Coronary artery (tissue), 2 donors: ENCODE measurements around the gene CBR1.

Experiments
- DNase-seq: peaks from one replicate; pipeline ENCODE4 v3.0.0-alpha.2; 2017; ENCODE audit warnings: low spot score
- H3K27ac ChIP-seq, 2 donors: fragments of 200-600 bp; sonication (generic); one replicate each; pipeline ENCODE4 v1.5.1; 2016 to 2019
- H3K4me3 ChIP-seq: fragments of 200-600 bp; sonication (generic); 2 replicates; pipeline ENCODE4 v1.5.1; 2016; ENCODE audit warnings: mild to moderate bottlenecking, moderate library complexity
- TF ChIP-seq, protein P1 (sequence below): fragments of 200-600 bp; sonication (generic); IDR thresholded peaks from one replicate; pipeline ENCODE4 v1.5.1; 2019; ENCODE audit warnings: antibody characterized with exemption

Gene CBR1

DNA sequence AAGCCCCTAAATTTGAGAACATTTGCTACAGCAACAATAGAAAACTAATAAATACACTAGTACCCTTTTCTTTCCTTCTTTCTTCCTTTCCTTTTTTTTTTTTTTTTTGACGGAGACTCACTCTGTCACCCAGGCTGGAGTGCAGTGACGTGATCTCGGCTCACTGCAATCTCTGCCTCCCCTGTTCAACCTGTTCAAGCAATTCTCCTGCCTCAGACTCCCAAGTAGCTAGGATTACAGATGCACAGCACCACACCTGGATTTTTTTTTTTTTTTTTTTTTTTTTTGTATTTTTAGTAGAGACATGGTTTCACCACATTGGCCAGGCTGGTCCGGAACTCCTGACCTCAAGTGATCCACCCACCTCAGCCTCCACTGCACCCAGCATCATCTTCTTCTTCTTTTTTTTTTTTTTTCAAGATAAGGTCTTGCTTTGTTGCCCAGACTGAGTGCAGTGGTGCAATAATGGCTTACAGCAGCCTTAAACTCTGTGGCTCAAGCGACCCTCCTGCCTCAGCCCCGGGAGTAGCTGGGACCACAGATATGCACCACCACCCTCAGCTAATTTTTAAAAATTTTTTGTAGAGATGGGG lies 45.4 kb downstream of the CBR1 start:
- H3K4me3 ChIP-seq = no peak overlapping the region
- TF ChIP-seq, protein P1, sequence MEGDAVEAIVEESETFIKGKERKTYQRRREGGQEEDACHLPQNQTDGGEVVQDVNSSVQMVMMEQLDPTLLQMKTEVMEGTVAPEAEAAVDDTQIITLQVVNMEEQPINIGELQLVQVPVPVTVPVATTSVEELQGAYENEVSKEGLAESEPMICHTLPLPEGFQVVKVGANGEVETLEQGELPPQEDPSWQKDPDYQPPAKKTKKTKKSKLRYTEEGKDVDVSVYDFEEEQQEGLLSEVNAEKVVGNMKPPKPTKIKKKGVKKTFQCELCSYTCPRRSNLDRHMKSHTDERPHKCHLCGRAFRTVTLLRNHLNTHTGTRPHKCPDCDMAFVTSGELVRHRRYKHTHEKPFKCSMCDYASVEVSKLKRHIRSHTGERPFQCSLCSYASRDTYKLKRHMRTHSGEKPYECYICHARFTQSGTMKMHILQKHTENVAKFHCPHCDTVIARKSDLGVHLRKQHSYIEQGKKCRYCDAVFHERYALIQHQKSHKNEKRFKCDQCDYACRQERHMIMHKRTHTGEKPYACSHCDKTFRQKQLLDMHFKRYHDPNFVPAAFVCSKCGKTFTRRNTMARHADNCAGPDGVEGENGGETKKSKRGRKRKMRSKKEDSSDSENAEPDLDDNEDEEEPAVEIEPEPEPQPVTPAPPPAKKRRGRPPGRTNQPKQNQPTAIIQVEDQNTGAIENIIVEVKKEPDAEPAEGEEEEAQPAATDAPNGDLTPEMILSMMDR = no peak
- no peak for DNase-seq
- H3K27ac ChIP-seq = no peak overlapping the region

DNA sequence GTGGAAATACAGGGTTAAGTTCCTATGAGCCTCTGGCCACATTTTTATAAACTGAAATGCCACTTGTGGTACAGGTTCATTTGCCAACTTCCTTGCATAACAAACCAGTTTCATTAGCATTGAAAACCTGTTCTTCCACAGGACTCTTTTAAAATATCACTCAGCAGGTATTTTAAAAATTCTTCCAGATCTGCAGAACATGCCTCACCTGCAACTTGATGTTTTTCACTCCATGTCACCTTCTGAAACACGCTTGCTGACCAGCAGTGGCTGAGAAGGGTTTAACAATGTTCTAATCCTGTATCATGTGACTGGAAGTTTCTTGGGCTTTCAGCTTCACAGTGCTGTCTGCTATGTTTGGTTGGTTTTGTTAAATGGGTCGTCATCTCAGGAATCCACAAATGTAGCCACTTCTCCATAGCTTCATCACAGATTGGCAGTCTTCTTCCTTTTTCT lies 47.5 kb downstream of the CBR1 start:
- DNase-seq = no peak
- Histone ChIP-seq H3K27ac (no peak overlapping the region), H3K4me3 (no peak overlapping the region)
- TF ChIP-seq, protein P1 = no peak

DNA sequence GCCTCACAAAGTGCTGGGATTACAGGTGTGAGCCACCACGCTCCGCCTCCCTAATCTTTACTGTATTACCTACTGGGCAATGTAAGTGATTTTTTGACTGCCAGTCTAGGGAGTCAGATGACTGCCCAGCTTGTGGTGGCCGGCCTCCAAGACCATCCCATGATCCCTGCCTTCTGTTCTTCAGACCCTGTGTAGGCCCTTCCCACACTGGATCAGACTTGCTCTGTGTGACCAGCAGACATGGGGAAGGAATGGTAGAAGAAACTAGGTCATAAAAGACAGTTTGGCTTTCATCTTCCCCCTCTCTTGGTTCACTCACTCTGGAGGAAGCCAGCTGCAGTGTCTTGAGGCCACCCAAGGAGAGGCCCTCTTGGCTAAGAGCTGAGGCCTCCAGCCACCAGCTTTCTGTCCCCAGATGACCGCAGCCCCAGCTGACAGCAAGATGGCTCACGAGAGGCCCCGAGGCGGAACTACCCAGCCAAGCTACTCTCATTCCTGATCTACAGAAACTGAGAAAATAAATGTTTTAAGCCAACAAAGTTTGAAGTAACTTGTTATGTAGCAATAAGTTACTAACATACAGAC lies 50.6 kb downstream of the CBR1 start:
- TF ChIP-seq, protein P1 = no peak
- Histone ChIP-seq H3K27ac (no peak overlapping the region), H3K4me3 (no peak overlapping the region)
- DNase-seq = no peak
